HG03139 (cell line): ENCODE results near the gene PAPLN.

Source experiments
- ATAC-seq: cut with Tn5 transposase; IDR thresholded peaks from one replicate; pipeline ENCODE4 v1.9.1; 2021; ENCODE audit not compliant: unreplicated experiment

PAPLN gene

DNA sequence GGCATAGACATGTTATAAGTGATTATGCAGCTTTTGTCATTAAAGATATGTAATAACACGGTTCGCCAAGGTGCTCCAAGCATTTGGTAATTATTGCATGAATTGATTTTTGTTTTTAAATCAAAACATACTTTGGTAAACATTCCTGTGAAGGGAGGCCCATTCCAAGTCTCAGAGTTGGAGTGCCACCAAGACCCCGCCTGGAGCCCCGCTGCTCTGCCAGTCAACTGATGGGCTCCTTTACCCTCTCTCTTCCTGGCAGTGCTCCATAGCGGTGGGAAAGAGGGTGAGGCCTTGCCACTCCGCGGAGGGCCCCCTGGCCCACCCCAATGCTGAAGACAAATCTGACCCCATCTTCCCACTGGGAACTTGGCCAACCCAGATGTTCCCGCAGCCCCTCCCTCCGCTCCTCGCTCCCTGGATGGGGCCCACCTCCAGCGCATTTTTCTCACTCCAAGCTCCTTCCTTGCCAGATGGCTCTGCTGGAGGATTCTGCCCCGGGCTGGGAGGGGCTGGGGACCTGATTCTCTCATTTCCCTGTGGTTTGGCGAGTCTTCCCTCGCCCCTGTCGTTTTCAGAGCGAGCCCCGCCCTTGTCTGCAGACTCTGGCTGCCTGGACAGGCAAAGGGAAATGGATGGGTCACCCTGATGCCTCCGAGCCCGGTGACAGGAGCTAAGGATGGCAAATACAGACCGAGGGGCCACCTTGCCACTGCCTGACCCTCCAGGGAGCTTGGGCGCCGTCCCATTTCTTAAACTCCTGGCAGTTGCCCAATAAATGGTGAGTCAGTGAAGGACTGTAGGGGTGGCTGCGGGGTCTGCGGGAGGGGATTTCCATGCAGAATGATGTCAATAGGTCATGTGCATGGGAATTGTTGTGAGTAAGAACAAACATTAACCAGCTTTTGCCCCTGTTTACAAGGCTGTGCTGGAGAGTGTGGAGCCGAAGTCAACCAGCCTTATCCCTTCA is 9.2 kb upstream of the PAPLN start:
- ATAC-seq = no peak

DNA sequence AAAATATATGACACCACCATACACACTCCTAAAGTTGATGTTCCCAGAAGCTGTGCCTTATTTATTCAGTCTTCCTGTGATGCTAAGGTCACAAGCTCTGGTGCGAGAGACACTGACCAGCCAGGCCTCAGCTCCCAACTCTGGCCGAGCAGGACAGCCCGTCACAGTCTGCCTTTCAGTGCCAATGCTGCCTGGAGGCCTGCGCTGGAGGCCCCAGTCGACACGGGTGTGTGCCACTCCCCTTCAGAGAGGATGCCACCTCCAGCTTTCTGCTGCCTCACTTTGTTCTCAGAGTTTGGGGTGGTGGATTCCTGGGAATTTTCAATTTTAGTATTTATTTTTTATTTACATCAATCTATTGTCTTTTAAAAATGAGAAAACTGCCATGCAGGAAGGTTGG is 7.3 kb upstream of the PAPLN start:
- ATAC-seq = no peak

DNA sequence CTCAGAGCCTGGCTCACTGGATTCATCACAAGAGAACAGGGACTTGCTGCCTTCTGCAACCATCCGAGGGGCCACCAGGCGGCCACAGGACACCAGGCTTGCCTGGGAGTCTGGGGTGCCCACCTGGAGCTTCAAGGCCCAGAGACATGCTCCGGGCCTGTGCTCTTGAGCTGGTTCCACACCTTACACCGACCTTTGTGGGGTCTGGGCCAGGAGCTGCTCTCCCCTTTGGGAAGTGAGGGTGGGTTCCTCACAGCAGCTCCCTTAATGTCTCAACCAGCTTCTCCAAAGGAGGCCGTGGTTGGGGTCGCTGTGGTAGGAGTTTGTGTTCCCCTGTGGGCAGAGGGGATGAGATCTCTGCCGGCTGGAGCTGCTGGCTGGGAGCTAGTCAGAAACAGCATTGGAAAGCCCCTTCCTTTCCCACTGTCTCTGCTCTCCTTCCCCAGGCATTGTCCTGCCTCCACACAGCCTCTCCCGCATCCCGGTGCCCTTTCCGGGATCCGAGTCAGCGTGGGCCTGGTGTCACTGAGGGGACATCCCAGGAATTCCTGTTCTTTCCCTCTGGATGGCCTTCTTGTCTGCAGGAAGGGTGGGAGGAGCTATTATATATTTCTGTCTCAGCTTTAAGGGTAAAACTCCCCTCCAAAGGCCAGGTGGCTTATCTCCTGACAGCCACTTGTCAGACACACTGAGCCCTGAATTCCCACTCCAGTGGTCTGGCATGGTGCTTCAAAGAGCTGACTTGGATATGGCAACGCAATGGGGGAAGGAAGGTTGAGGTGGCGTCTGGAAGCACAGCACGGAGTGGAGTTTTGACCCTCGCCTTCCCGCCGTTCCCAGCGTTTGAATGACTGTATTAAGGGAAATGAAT is 5.1 kb upstream of the PAPLN start:
- no peak for ATAC-seq

DNA sequence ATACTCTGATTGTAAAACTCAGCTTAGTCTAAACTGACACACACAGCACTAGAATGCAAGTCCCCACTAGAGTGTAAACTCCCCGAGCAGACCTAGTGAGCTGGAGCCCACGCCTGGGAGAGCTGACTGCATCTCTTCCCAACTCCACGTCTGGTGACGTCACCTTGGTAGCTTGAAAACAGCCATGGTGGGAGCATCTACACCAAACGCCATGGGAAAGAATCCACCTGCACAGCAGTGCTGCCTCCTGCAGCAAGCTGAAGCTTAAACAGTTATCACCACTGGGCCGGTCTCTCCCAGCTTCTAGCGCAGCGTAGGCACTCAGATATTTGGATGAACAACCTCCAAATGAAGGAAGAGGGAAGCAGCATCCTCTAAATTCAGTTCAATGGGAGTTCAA is 4.3 kb upstream of the PAPLN start:
- no peak for ATAC-seq

DNA sequence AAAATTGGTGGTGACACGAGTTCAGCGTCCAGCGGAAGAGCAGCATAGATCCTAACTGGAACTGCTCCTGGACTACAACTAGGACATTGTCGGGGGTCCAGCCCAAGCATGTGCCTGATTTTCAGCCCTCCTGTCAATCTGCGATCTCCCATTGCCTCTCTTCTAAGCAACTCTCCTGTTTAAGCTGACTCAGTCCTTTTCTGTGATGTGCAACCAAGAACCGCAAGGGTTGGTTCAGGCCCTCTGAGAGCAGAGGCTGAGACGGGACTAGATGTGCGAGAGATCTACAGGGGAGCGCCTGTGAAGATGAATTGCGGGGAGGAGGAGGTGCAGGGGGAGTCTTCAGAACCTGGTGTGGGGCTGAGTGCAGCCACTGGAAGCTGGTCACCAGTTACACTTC is 3.7 kb upstream of the PAPLN start:
- no peak for ATAC-seq

DNA sequence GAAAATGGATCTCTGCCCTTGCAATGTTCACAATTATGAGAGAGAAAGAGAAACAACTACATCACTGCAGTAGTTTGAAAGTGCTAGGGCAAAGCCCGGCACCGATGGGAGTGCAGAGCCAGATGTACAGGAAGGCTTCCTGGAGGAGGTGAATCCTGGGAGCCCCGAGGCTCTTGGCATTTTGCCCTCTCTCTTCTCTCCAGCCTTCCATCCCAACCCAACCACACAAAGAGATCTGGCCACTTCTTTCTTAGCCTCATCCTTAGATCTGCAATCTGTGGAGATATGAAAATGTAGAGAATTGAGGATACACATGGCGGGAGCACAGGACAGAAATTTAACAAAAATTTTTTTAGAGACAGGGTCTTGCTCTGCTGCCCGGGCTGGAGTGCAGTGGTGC is 3.3 kb upstream of the PAPLN start:
- ATAC-seq = no peak

DNA sequence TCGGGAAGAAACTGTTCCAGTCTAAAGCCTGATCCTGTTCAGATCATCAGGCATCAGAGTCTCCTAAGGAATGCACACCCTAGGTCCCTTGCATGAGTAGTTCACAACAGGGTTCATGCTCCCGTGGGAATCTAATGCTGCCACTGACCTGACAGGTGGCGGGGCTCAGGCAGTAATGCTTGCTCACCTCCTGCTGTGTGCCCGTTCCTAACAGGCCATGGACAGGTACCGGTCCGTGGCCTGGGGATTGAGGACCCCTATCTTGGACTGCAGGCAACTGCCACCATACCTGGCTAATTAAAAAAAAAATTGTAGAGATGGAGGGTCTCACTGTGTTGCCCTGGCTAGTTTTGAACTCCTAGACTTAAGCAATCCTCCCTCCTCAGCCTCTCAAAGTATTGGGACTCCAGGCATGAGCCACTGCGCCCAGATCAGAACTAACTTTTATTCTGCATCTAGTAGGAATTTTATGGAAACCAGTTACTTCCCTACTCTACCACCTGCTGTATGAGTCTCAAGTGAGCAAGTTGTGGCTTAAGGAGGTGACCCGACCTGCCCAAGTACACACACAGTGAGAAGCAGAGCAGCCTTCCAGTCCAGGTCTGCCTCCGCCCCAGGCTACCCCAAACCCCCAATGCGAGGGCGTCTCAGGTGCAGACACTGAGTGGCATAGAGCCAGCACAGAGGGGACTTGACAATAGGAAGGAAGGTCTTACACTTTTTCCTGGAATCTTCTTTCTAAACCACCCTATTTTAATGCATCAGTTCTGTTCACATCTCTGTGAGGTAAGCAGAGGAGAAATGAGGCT is 2.5 kb upstream of the PAPLN start:
- ATAC-seq = no peak

DNA sequence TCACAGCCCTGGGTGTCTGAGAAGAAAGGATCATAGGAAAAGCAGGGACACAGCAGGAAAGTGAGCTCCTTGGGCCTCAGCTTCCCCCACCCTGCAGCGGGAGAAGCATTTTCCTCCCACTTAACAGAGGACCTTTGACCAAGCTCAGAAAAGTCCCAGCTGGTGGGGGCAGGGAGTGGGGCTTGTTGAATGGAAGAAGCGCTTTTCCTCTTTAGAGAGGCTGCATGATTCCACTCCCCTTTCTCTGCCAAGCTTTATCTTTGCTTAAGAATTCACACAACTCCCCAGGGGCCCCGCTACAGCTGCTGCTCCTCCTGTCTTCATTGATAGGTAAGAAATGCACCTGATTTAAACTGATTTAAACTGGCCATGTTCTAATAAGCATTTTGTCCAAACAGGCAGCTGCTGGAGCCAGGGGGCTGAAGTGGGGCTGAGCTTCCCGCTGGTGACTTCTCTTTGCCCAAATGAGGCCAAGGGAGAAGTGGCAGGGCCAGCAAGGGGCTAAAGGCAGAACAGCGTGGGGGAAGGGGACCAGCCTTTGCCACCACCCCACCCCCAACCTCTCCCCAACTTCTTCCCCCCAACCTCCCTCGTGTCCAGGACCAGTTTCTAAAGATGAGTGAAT is 1.7 kb upstream of the PAPLN start:
- no peak for ATAC-seq

DNA sequence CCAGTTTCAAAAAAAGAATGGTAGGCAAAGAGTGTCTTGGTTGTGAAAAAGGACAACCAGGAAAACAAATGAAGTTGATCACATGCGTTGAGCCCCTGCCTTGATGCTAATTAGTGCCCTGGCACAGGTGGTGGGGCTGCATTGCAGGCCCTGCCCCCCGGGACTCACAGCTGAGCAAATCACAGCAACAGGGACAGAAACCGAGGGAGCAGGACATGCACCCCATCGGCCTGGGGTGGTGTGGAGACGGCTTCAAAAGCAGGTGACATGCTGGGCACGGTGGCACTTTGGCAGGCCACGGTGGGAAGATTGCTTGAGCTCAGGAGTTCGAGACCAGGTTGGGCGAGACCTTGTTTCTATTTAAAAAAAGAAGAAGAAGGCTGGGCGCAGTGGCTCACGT is 1.1 kb upstream of the PAPLN start:
- ATAC-seq = no peak

DNA sequence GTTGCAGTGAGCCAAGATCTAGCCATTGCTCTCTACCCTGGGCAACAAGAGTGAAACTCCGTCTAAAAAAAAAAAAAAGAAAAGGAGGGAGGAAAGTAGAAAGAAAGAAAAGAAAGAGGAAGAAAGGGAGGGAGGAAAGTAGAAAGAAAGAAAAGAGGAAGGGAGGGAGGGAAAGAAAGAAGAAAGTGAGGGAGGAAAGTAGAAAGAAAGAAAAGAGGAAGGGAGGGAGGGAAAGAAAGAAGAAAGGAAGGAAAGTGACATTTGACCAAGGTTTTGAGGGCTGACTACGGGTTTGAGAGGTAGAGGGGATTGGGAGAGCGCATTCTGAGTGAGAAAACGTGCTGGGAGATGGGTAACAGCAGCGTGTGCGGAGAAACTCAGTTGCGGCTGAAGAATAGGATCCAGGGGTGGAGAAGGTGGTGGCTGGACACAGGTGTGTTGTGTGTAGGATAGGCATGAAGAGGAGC is 521 bp upstream of the PAPLN start:
- ATAC-seq = no peak

DNA sequence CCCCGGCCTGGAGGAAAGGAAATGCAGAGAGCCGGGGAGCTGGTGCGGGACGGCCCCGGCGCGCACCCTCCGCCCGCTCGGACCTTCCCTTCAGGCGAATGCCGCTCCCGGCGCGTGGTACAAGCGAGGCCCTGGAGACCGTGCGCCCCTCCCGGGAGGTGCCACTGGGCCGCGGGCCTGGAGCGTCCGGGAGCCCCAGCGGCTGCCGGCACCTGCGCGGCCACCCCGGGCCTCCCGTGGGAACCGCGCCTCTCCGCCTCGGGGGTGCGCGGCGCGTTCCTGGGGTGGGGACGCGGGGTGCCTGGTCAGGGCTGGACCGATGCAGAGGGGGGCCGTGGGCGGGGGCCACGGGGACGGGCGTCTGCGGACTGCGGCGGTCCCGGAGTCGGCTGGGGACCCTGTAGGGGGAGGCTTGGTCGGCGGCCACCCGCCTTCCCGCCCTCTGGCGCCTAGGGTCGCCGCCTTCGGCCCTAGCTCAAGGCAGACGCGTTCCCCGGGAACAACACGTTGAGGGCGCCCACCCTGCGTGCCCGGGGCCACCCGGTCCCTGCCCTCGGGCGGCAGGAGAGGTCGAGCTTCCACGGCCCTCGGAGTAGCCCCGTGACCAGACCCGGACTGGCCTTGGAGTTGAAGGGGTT is 599 bp downstream of the PAPLN start:
- no peak for ATAC-seq

DNA sequence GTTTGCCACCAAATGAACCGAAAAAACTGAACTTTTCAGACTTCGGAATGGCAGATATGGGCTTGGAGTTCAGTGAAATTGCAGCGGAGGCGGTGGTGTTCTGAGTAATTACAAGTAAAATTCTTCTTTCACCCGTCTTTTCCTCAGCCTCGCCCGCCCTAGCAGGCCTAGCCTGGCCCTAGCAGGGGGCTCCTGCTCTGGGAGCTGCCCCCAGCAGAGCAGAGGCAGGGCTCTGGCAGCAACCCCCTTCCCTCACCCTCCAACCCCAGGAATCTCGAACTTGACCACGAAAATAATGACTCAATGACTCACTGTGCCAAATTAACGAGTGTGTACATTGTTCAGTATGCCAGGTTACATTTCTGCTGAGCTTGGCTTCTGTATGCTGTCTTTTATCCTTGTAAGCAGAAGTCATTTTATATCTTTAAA is 1.1 kb downstream of the PAPLN start:
- no peak for ATAC-seq

DNA sequence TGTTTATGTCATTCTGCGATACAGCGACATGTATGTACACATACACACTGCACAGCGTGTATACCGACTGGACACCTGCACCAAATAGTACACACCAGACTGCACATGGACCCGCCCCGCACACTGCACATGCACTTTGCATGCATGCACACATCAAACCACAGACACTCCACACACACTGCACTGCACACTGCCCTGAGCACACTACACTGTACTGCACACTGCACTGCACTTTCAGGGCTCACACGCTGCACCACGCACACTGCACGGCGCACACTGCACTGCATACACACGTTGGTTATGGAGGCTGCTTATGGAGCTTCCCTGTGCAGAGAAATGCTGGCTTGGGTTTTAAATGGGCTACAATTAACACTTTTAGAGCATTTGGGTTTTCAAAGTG is 1.6 kb downstream of the PAPLN start:
- ATAC-seq = no peak

DNA sequence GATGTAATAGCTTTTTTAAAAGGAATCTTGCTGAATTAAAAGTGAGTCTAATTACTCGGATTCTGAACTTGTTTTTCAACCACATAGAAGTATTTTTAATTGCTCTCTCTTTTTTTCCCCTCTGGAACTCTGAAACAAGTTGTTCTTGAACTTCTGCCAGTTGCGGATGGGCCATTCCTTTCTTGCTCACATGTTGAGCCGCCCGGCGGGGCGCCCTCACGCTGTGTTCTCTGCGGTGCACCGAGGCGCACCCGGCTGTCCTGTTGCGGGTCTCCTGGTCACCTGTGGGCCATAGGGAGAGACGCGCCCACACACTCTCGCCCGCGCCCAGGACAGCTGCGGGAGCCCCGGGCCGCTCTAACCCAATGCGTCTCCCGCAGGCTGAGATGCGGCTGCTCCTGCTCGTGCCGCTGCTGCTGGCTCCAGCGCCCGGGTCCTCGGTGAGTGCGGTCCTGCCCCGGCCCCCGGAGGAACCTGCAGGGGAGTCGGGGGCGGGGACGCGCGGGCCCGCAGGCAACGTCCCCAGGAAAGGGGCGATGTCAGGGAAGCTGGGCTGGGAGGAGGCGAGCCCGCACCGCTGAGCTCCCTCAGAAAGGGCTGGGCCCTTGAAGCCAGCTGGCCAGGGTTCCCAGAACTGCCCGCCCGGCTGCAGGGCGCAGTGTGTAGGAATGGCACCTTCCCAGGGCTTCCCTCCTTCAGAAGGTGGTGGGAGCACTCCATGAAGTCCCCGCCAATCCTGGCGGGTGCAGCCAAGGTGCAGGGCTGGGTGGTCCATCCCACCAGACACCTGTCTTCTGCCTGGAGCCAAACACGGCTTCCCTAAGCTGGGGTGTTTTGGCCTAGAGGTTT is 2.3 kb downstream of the PAPLN start:
- no peak for ATAC-seq

DNA sequence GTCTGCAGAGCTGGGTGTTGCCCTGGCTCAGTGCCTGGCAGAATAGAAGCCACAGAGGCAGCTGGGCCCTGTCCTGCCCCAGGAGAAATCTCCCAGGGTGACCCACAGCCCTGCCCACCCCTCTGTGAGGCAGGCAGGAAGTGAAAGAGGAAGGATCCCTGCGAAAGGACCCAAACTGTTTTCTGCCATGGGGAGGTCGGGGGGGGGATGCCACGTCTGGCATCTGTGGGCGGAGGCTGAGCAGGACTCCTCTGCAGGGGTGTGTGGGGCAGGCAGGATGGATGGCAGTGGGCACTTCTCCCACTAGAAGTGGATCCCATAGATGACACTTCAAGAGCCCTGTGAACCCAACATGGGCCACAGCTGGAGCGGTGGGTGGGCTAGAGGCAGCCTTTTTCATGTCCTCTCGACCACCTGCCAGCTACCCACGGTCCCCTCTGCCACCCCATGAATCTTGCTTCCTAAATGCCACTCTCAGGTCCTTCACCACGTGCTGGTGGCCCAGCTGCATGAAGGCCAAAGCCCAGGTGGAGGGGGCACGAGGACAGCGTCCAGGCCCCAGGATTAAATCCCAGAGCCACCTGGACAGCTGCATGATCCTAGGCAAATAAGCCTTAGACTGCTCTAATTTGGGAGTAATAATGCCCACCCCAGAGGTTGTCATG is 3.6 kb downstream of the PAPLN start:
- no peak for ATAC-seq

DNA sequence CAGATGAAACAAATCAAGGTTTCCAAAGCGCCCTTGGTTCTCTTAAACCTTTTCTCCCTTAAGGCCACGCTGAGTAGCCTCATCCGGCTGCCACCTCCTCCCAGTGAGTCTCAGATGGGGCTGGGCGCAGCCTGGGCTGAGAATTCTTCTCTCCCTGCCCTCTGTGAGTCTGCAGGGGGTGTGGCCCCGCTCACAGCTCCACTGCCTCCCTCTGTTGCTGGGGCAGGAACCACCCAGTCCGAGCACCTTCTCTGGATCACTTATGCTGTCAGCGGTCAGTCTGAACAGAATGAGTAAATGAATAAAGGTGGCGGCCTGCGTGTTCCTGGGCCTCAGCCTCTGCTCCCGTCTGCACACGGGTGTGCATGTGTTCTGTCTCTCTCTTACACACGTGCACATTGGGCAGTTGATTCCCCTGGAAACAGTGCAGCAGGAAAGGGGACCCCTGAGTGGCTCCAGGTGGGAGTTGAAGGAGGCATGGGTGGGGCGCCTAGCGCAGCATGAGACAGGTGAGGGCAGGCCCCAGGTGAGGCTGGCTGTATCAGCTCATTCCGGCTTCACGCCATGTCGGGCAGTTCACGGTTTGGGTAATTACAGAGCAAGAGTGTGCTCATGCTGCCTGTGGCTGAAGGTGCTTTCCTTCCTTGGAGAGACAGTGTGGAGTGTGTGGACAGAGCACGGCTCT is 4.3 kb downstream of the PAPLN start:
- ATAC-seq = no peak

DNA sequence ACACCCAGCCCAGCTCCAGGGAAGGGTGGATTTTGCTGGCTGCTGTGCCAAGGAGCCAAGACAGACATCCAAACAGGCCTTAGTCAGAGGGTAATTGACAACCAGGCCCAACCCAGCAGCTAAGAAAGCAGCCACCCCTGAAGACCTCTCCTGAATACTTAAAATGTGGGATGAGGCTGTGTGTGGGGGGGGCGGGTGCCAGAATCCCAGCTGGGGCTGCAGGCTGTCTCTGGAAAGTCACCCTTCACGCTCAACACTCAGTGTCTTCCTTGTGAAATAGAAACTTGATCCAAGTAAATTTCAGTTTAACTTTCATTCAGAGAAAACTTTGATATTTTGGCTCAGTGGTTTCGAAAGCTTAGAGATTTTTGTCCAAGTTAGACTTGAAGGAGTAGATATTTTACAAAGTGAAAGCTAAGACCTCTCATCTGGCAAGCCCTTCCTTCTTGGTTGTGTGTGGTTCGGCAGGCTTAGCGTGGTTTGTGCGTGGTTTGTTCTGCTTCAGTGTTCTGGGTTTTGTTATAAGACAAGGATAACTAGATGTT is 5.1 kb downstream of the PAPLN start:
- no peak for ATAC-seq

DNA sequence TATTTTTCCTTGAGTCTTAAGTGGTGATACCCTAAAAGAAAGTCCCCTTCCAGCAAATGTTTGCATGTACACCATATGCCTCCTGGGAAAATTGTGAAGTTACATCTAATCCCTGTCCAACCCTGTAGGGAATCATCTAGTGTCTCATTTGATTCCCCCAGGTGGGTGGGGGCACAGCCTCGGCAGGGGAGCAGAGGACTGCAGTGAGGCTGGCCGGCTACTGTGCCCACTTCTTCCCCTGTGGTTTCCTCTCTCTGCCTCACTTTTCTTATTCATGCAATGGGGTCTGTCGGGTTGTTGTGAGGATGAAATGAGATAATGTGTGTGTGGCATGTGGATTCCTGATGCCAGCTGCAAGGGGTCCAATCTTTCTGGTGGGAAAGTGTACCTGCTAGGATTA is 6.0 kb downstream of the PAPLN start:
- ATAC-seq = no peak
